ENCODE data around the gene HK2. TPM values are rescaled to one million over a fixed set of nuclear protein-coding genes. Genes with fewer than 3 reads are reported as not detected.

Gene HK2
- total and polyA plus RNA-seq, 12 donors = 3.4 to 43.4 (median 13.1) TPM

- intact Hi-C loops (cut with DNase I) = no loop called here
- Histone ChIP-seq H3K36me3 (no peaks in the 10 kb centered on the region), H3K4me3 (peak overlapping the region in 1 of 10 donors; percentile 91), H3K27ac (peak overlapping the region in 2 of 10 donors; percentile 64 to 90), H3K9me3 (no peaks in the 10 kb centered on the region), H3K4me1 (peaks cover 0 to 64% (median 23%) of the 10 kb centered on the region in 9 donors), H3K27me3 (peaks cover 0 to 25% (median 9%) of the 10 kb centered on the region in 7 donors)
- ATAC-seq = no peak
- no peak for DNase-seq
- WGBS, 2 donors = 54 to 65% methylated on average over 9 of the region's 9 CpGs
- no peak for TF ChIP-seq CTCF (IDR thresholded peaks at IDR 0.05)
Measured at GRCh38 chr2:74836675-74837401, 2.9 kb downstream of the HK2 start.

- Histone ChIP-seq H3K27me3 (peaks cover 0 to 8% (median 0%) of the 10 kb centered on the region in 7 donors), H3K27ac (peak overlapping the region in 6 of 10 donors; percentile 1 to 87 (median 56)), H3K9me3 (no peaks in the 10 kb centered on the region), H3K36me3 (no peaks in the 10 kb centered on the region), H3K4me1 (peaks cover 4 to 74% (median 30%) of the 10 kb centered on the region in 9 donors), H3K4me3 (no peak overlapping the region)
- intact Hi-C loops (cut with DNase I) = no loop called here
- peak in 7 of 8 donors; percentile 65 to 87 (median 82) for ATAC-seq
- 74 to 80% methylated on average over 2 of the region's 2 CpGs for WGBS, 2 donors
- no peak for TF ChIP-seq CTCF (IDR thresholded peaks at IDR 0.05)
- peak; percentile 34 to 77 for DNase-seq
Measured at GRCh38 chr2:74841641-74842040, 7.7 kb downstream of the HK2 start.

- H3K27me3 ChIP-seq = no peaks in the 10 kb centered on the region
- H3K9me3 ChIP-seq = no peaks in the 10 kb centered on the region
- DNase-seq (no peak), ATAC-seq (peak in 1 of 8 donors; percentile 18)
- intact Hi-C loops (cut with DNase I) = no loop called here
- peaks cover 4 to 84% (median 33%) of the 10 kb centered on the region in 9 donors for H3K4me1 ChIP-seq
- 37 to 50% methylated on average over 3 of the region's 3 CpGs for WGBS, 2 donors
- peak overlapping the region in 6 of 10 donors; percentile 1 to 87 (median 48) for H3K27ac ChIP-seq
- H3K36me3 ChIP-seq = no peaks in the 10 kb centered on the region
- no peak for TF ChIP-seq CTCF (IDR thresholded peaks at IDR 0.05)
- no peak overlapping the region for H3K4me3 ChIP-seq
Measured at GRCh38 chr2:74843433-74843832, 9.5 kb downstream of the HK2 start.

GRCh38 chr2:74843899-74844298, 10.0 kb downstream of the HK2 start:
- TF ChIP-seq CTCF (IDR thresholded peaks at IDR 0.05) = no peak
- ATAC-seq = peak in 2 of 8 donors; percentile 24 to 38
- Histone ChIP-seq H3K36me3 (no peaks in the 10 kb centered on the region), H3K27ac (peak overlapping the region in 6 of 10 donors; percentile 1 to 87 (median 48)), H3K9me3 (no peaks in the 10 kb centered on the region), H3K4me1 (peaks cover 4 to 89% (median 34%) of the 10 kb centered on the region in 9 donors), H3K4me3 (no peak overlapping the region), H3K27me3 (no peaks in the 10 kb centered on the region)
- DNase-seq = no peak
- intact Hi-C loops (cut with DNase I) = no loop called here

All from heart right ventricle (tissue), 16 donors.